Liver (tissue), 9 donors: Measurements from ENCODE around the gene OGDHL. TPM values are rescaled to one million over a fixed set of nuclear protein-coding genes. Genes with fewer than 3 reads are reported as not detected.
A peak's percentile ranks its signal among the peaks of the same experiment; 100 is the strongest.

ENCODE experiments used
- DNase-seq: peaks from one replicate; pipeline ENCODE4 v3.0.0-alpha.2; 2017; ENCODE audit warnings: low spot score
- H3K27ac ChIP-seq, 2 donors: one replicate each; pipeline ENCODE4 v1.7.0; 2013; ENCODE audit warnings: inconsistent platforms in 2 of 2, low read length in 2 of 2, control low read depth in 1 of 2, low read depth in 1 of 2, mild to moderate bottlenecking in 1 of 2
- H3K27me3 ChIP-seq, 4 donors: one replicate each; pipeline versions ENCODE4 v1.6.1 to v1.7.0; 2013; ENCODE audit warnings: low read length in 3 of 4, inconsistent platforms in 1 of 4, mild to moderate bottlenecking in 1 of 4, moderate library complexity in 1 of 4; ENCODE audit not compliant: control insufficient read depth in 4 of 4, insufficient read depth in 4 of 4
- H3K36me3 ChIP-seq, 4 donors: one replicate each; pipeline versions ENCODE4 v1.6.1 to v1.7.0; 2013; ENCODE audit warnings: low read length in 3 of 4, mild to moderate bottlenecking in 3 of 4, low read depth in 1 of 4, moderate library complexity in 1 of 4; ENCODE audit not compliant: control insufficient read depth in 4 of 4, insufficient read depth in 3 of 4
- H3K4me1 ChIP-seq, 4 donors: one replicate each; pipeline versions ENCODE4 v1.6.1 to v1.7.0; 2013; ENCODE audit warnings: low read length in 3 of 4, mild to moderate bottlenecking in 3 of 4, moderate library complexity in 1 of 4; ENCODE audit not compliant: control insufficient read depth in 4 of 4, insufficient read depth in 4 of 4
- H3K4me3 ChIP-seq, 3 donors: one replicate each; pipeline versions ENCODE4 v1.6.1 to v1.7.0; 2013; ENCODE audit warnings: low read length in 3 of 3, control low read depth in 1 of 3, low read depth in 1 of 3, mild to moderate bottlenecking in 1 of 3
- H3K9ac ChIP-seq, 2 donors: one replicate each; pipeline ENCODE4 v1.7.0; 2013; ENCODE audit warnings: low read length in 2 of 2, mild to moderate bottlenecking in 2 of 2, moderate library complexity in 2 of 2, control low read depth in 1 of 2, low read depth in 1 of 2
- H3K9me3 ChIP-seq, 4 donors: one replicate each; pipeline versions ENCODE4 v1.6.1 to v1.7.0; 2013; ENCODE audit warnings: low read length in 3 of 4; ENCODE audit not compliant: control insufficient read depth in 4 of 4
- EGR1 ChIP-seq, 2 donors: IDR thresholded peaks; 2 replicates each; pipeline ENCODE4 v1.6.1; 2016 to 2018; ENCODE audit warnings: antibody characterized with exemption in 2 of 2, low read depth in 2 of 2
- FOXA1 ChIP-seq: IDR thresholded peaks from 2 replicates; pipeline ENCODE4 v1.6.1; 2016; ENCODE audit warnings: antibody characterized with exemption
- FOXA2 ChIP-seq: IDR thresholded peaks from 2 replicates; pipeline ENCODE4 v1.6.1; 2016; ENCODE audit warnings: antibody characterized with exemption
- GABPA ChIP-seq, 2 donors: IDR thresholded peaks in 1 of 2; conservative IDR thresholded peaks in 1 of 2; 2 replicates each; pipeline ENCODE4 v1.6.1; 2016; ENCODE audit warnings: antibody characterized with exemption in 2 of 2, mild to moderate bottlenecking in 1 of 2, moderate library complexity in 1 of 2
- HNF4G ChIP-seq: IDR thresholded peaks from 2 replicates; pipeline ENCODE4 v1.6.1; 2016; ENCODE audit warnings: antibody characterized with exemption
- JUND ChIP-seq, 2 donors: IDR thresholded peaks; 2 replicates each; pipeline ENCODE4 v1.6.1; 2016; ENCODE audit warnings: antibody characterized with exemption in 2 of 2
- NR2F2 ChIP-seq: IDR thresholded peaks from 2 replicates; pipeline ENCODE4 v1.6.1; 2016; ENCODE audit warnings: antibody characterized with exemption
- RAD21 ChIP-seq, 2 donors: IDR thresholded peaks; 2 replicates each; pipeline ENCODE4 v1.6.1; 2016; ENCODE audit warnings: antibody characterized with exemption in 2 of 2, mild to moderate bottlenecking in 2 of 2
- RXRA ChIP-seq, 2 donors: IDR thresholded peaks; 2 replicates each; pipeline ENCODE4 v1.6.1; 2017 to 2018; ENCODE audit warnings: antibody characterized with exemption in 2 of 2, mild to moderate bottlenecking in 1 of 2
- SP1 ChIP-seq: IDR thresholded peaks from 2 replicates; pipeline ENCODE4 v1.6.1; 2018; ENCODE audit warnings: antibody characterized with exemption, mild to moderate bottlenecking
- TAF1 ChIP-seq: conservative IDR thresholded peaks from 2 replicates; pipeline ENCODE4 v1.6.1; 2016; ENCODE audit warnings: antibody characterized with exemption, mild to moderate bottlenecking
- YY1 ChIP-seq: IDR thresholded peaks from 2 replicates; pipeline ENCODE4 v1.6.1; 2016; ENCODE audit warnings: antibody characterized with exemption, mild to moderate bottlenecking
- WGBS: extraction: QIAGEN DNeasy Blood & Tissue Kit; methylation state at CpG from one replicate; pipeline ENCODE4 v1.1.7; 2013; 5-methylcytosine and 5-hydroxymethylcytosine counted together
- polyA plus RNA-seq, 2 donors: library from polyadenylated mRNA; stranded (reverse) in 1 of 2; unstranded in 1 of 2; fragments of 200-250 nt in 1 of 2; fragments of >200 nt in 1 of 2; fragmentation: Nextera tagmentation in 1 of 2; extraction: Ambion mirVana in 1 of 2; gene quantifications; one replicate each; pipeline versions ENCODE4 v1.2.1 to v1.2.3, GENCODE V29; 2013 to 2015
- total RNA-seq, 2 donors: library from RNA; depleted of rRNA; stranded (reverse); fragments of >200 nt; gene quantifications; one replicate each; pipeline ENCODE4 v1.2.3, GENCODE V29; 2014
- TF ChIP-seq, protein P1 (sequence below): IDR thresholded peaks from 2 replicates; pipeline ENCODE4 v1.6.1; 2016; ENCODE audit warnings: antibody characterized with exemption
- TF ChIP-seq, protein P2 (sequence below): IDR thresholded peaks from 2 replicates; pipeline ENCODE4 v1.6.1; 2016; ENCODE audit warnings: antibody characterized with exemption, mild to moderate bottlenecking
- TF ChIP-seq, protein P3 (sequence below): fragments of 150-350 bp; IDR thresholded peaks from 2 replicates; pipeline ENCODE4 v1.5.1; 2017; ENCODE audit warnings: improper control_type of control experiment, low read depth, low read length; ENCODE audit not compliant: missing input control
- TF ChIP-seq, protein P4 (sequence below): IDR thresholded peaks from 2 replicates; pipeline ENCODE4 v1.6.1; 2016; ENCODE audit warnings: antibody characterized with exemption
- TF ChIP-seq, protein P5 (sequence below): IDR thresholded peaks from 2 replicates; pipeline ENCODE4 v1.6.1; 2016; ENCODE audit warnings: antibody characterized with exemption
- donor health status: healthy.
- donor health status: healthy.
- donor health status: healthy.
- donor health status: healthy.
- donor health status: healthy.

OGDHL gene
- total and polyA plus RNA-seq, 4 donors = 5.2 to 67.9 (median 49.7) TPM

DNA sequence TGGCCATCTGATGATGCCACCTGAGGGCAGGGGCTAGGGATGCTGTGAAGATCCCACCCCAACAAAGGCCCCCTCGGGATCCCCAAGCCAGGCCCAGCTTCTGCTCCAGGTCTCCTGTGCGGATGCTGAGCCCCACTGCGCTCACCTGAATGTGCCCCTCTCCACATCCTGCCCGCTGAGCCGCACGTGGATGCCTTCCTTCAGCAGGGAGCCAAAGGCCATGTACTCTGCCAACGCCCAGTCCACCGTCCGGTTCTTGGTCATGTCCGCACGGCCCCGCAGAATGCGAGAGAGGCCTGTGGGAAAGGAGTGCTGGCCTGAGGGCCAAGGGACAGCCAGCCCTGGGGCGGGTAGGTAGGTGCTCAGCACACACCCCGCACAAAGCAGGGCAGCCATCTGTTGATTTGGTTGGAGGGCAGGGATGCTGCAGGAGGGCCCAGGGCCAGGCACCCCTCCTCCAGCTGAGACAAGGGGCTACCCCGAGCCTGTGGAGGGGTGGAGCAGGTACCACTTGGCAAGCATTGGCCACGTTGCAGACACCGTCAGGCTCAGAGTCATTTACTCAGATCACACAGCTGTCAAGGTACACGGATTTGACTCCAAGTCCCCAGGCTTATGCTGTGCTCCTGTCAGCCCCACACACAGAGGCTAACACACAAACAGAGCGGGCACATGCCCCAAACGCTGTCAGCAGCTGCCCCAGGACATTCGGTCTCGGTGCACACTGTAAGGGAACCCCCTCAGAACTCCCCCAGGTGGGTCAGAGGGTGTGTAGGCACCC is 19.2 kb downstream of the OGDHL start:
- H3K27ac ChIP-seq = no peak overlapping the region
- H3K4me1 ChIP-seq = no peaks in the 10 kb centered on the region
- TF ChIP-seq EGR1 (IDR thresholded peaks at IDR 0.05; ENCODE audit: low read depth in 2 of 2) = no peak
- no peak for TF ChIP-seq JUND (IDR thresholded peaks at IDR 0.05)
- no peak for TF ChIP-seq HNF4G
- TF ChIP-seq, protein P1, sequence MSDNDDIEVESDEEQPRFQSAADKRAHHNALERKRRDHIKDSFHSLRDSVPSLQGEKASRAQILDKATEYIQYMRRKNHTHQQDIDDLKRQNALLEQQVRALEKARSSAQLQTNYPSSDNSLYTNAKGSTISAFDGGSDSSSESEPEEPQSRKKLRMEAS = no peak
- TF ChIP-seq FOXA1 = no peak
- TF ChIP-seq, protein P2, sequence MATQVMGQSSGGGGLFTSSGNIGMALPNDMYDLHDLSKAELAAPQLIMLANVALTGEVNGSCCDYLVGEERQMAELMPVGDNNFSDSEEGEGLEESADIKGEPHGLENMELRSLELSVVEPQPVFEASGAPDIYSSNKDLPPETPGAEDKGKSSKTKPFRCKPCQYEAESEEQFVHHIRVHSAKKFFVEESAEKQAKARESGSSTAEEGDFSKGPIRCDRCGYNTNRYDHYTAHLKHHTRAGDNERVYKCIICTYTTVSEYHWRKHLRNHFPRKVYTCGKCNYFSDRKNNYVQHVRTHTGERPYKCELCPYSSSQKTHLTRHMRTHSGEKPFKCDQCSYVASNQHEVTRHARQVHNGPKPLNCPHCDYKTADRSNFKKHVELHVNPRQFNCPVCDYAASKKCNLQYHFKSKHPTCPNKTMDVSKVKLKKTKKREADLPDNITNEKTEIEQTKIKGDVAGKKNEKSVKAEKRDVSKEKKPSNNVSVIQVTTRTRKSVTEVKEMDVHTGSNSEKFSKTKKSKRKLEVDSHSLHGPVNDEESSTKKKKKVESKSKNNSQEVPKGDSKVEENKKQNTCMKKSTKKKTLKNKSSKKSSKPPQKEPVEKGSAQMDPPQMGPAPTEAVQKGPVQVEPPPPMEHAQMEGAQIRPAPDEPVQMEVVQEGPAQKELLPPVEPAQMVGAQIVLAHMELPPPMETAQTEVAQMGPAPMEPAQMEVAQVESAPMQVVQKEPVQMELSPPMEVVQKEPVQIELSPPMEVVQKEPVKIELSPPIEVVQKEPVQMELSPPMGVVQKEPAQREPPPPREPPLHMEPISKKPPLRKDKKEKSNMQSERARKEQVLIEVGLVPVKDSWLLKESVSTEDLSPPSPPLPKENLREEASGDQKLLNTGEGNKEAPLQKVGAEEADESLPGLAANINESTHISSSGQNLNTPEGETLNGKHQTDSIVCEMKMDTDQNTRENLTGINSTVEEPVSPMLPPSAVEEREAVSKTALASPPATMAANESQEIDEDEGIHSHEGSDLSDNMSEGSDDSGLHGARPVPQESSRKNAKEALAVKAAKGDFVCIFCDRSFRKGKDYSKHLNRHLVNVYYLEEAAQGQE = no peak
- TF ChIP-seq NR2F2 = no peak
- no peak for TF ChIP-seq SP1
- DNase-seq = no peak
- 91% methylated on average over 23 of the region's 23 CpGs for WGBS
- no peaks in the 10 kb centered on the region for H3K27me3 ChIP-seq
- no peaks in the 10 kb centered on the region for H3K9me3 ChIP-seq
- peaks cover 19 to 93% (median 42%) of the 10 kb centered on the region in 4 donors for H3K36me3 ChIP-seq
- no peak overlapping the region for H3K4me3 ChIP-seq
- no peak overlapping the region for H3K9ac ChIP-seq

DNA sequence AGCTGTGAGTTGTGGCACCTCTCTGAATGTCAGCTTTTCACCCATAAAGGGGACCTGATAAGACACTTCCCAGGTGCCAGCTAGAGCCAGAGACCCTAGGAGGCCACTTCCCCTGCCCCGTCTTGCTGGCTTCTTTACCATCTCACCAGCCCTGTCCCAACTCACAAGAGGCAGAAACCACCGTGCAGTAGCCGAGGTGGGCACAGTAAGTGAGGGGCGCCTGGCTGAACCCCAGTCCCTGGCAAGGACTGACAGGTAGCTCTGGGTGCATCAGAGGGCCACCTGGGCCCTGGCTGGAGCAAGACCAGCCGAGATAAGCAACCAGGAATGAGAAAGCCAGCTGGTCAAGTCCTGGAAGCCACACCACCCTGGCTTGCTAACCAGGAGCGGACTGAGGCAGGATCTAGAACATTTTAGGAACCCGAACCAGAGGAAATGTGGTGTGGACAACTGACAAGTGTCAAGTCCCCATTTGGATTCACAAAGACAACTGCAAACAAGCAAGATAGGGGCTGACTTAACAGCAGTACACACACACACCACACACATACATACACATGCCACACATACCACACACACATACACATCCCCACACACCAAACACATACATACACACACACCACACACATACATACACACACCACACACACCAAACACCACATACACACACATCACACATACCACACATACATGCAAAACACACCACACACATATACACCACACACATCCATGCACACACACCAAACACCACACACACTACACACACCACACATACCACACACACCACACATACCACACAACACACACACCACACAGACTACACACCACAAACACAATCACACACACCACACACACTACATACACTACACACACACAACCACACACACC is 20.8 kb downstream of the OGDHL start:
- TF ChIP-seq, protein P1 = no peak
- TF ChIP-seq FOXA1 = no peak
- TF ChIP-seq YY1 = no peak
- no peak for TF ChIP-seq EGR1 (IDR thresholded peaks at IDR 0.05; ENCODE audit: low read depth in 2 of 2)
- no peak for TF ChIP-seq FOXA2
- TF ChIP-seq, protein P2 = no peak
- no peak for TF ChIP-seq NR2F2
- TF ChIP-seq JUND (IDR thresholded peaks at IDR 0.05) = no peak
- TF ChIP-seq, protein P3, sequence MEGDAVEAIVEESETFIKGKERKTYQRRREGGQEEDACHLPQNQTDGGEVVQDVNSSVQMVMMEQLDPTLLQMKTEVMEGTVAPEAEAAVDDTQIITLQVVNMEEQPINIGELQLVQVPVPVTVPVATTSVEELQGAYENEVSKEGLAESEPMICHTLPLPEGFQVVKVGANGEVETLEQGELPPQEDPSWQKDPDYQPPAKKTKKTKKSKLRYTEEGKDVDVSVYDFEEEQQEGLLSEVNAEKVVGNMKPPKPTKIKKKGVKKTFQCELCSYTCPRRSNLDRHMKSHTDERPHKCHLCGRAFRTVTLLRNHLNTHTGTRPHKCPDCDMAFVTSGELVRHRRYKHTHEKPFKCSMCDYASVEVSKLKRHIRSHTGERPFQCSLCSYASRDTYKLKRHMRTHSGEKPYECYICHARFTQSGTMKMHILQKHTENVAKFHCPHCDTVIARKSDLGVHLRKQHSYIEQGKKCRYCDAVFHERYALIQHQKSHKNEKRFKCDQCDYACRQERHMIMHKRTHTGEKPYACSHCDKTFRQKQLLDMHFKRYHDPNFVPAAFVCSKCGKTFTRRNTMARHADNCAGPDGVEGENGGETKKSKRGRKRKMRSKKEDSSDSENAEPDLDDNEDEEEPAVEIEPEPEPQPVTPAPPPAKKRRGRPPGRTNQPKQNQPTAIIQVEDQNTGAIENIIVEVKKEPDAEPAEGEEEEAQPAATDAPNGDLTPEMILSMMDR = no peak
- no peak for TF ChIP-seq GABPA (IDR thresholded peaks at IDR 0.05 in 1 of 2, conservative IDR thresholded peaks at IDR 0.05 in 1 of 2)
- no peak for TF ChIP-seq TAF1
- TF ChIP-seq HNF4G = no peak
- no peak for TF ChIP-seq RXRA (IDR thresholded peaks at IDR 0.05)
- TF ChIP-seq, protein P4, sequence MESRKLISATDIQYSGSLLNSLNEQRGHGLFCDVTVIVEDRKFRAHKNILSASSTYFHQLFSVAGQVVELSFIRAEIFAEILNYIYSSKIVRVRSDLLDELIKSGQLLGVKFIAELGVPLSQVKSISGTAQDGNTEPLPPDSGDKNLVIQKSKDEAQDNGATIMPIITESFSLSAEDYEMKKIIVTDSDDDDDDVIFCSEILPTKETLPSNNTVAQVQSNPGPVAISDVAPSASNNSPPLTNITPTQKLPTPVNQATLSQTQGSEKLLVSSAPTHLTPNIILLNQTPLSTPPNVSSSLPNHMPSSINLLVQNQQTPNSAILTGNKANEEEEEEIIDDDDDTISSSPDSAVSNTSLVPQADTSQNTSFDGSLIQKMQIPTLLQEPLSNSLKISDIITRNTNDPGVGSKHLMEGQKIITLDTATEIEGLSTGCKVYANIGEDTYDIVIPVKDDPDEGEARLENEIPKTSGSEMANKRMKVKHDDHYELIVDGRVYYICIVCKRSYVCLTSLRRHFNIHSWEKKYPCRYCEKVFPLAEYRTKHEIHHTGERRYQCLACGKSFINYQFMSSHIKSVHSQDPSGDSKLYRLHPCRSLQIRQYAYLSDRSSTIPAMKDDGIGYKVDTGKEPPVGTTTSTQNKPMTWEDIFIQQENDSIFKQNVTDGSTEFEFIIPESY = no peak
- TF ChIP-seq, protein P5, sequence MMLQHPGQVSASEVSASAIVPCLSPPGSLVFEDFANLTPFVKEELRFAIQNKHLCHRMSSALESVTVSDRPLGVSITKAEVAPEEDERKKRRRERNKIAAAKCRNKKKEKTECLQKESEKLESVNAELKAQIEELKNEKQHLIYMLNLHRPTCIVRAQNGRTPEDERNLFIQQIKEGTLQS = no peak
- TF ChIP-seq RAD21 (IDR thresholded peaks at IDR 0.05) = no peak
- Histone ChIP-seq H3K9me3 (no peaks in the 10 kb centered on the region), H3K27me3 (no peaks in the 10 kb centered on the region), H3K27ac (no peak overlapping the region), H3K36me3 (peaks cover 13 to 91% (median 46%) of the 10 kb centered on the region in 4 donors), H3K4me3 (no peak overlapping the region), H3K4me1 (no peaks in the 10 kb centered on the region), H3K9ac (no peak overlapping the region)
- WGBS = 79% methylated on average over 7 of the region's 7 CpGs
- DNase-seq = peak; percentile 20
